Stimulated activated CD8-positive, alpha-beta memory T cell treated with anti-CD3 and anti-CD28 coated beads, Interleukin-7, amount 100 ng/mL, for 4 hours (primary cell): ENCODE results near the gene C1orf74.

Experiments
- DNase-seq, 2 donors: peaks; one replicate each; pipeline ENCODE4 v3.0.0-alpha.2; 2020; ENCODE audit warnings: low read depth in 2 of 2

The C1orf74 gene

GRCh38 chr1:209770636-209771415 lies 13.5 kb downstream of the C1orf74 start:
- no peak for DNase-seq

- DNase-seq: no peak
These were observed 14.4 kb downstream of the C1orf74 start for GRCh38 chr1:209769971-209770370.

GRCh38 chr1:209769171-209769904 lies 15.0 kb downstream of the C1orf74 start:
- DNase-seq: peak; percentile 65 to 68

- DNase-seq: peak; percentile 71
These were observed 16.0 kb downstream of the C1orf74 start for GRCh38 chr1:209768354-209768774.

- DNase-seq: no peak
These were observed 16.7 kb downstream of the C1orf74 start for GRCh38 chr1:209767706-209768105.

- DNase-seq: no peak
These were observed 17.3 kb downstream of the C1orf74 start for GRCh38 chr1:209767096-209767495.

- DNase-seq: no peak
These were observed 18.3 kb downstream of the C1orf74 start for GRCh38 chr1:209766051-209766450.

GRCh38 chr1:209761011-209761635 lies 23.2 kb downstream of the C1orf74 start:
- DNase-seq: no peak

- DNase-seq: no peak
These were observed 24.5 kb downstream of the C1orf74 start for GRCh38 chr1:209759829-209760359.

- no peak for DNase-seq
These were observed 26.0 kb downstream of the C1orf74 start for GRCh38 chr1:209758400-209758799.

GRCh38 chr1:209756615-209757445 lies 27.5 kb downstream of the C1orf74 start:
- DNase-seq: no peak

- peak; percentile 58 to 62 for DNase-seq
These were observed 28.3 kb downstream of the C1orf74 start, which contains the start of gene TRAF3IP3 for GRCh38 chr1:209755926-209756614. TSS of gene TRAF3IP3 (plus strand) at chr1:209756053. CDS start at chr1:209760040, 3,987 bp downstream.

GRCh38 chr1:209755256-209755655 lies 29.1 kb downstream of the C1orf74 start:
- DNase-seq: no peak

GRCh38 chr1:209752890-209753289 lies 31.5 kb downstream of the C1orf74 start:
- no peak for DNase-seq

- no peak for DNase-seq
These were observed 32.6 kb downstream of the C1orf74 start for GRCh38 chr1:209751627-209752231.

- DNase-seq: no peak
These were observed 34.6 kb downstream of the C1orf74 start for GRCh38 chr1:209749670-209750323.

- no peak for DNase-seq
These were observed 35.2 kb downstream of the C1orf74 start for GRCh38 chr1:209749205-209749604.

- no peak for DNase-seq
These were observed 35.7 kb downstream of the C1orf74 start for GRCh38 chr1:209748620-209749019.

- DNase-seq: peak; percentile 57 to 71
These were observed 36.6 kb downstream of the C1orf74 start for GRCh38 chr1:209747580-209748262.
